Measurements from ENCODE around the gene WTIP.
"Not testable (repeated sequence)": the region's sequence is repeated elsewhere in the genome, so short reads cannot be mapped to it uniquely, and the experiment has no call there.

WTIP gene

GRCh38 chr19:34504273-34504808, 22.8 kb downstream of the WTIP start:
- no peak for DNase-seq

- no peak for DNase-seq
Observed at GRCh38 chr19:34504809-34505291, 23.3 kb downstream of the WTIP start.

- DNase-seq = no peak
Observed at GRCh38 chr19:34505321-34506025, 23.9 kb downstream of the WTIP start.

GRCh38 chr19:34506026-34506370, 24.4 kb downstream of the WTIP start:
- no peak for DNase-seq

GRCh38 chr19:34507414-34508067, 26.0 kb downstream of the WTIP start:
- no peak for DNase-seq

GRCh38 chr19:34508540-34508939, 27.0 kb downstream of the WTIP start:
- no peak for DNase-seq

- not testable (repeated sequence) for DNase-seq
Observed at GRCh38 chr19:34510904-34511303, 29.3 kb downstream of the WTIP start.

- no peak for DNase-seq
Observed at GRCh38 chr19:34512254-34512822, 30.8 kb downstream of the WTIP start.

GRCh38 chr19:34513767-34514166, 32.2 kb downstream of the WTIP start:
- DNase-seq = no peak

- no peak for DNase-seq
Observed at GRCh38 chr19:34519602-34520001, 38.0 kb downstream of the WTIP start.

- DNase-seq = no peak
Observed at GRCh38 chr19:34523408-34523807, 41.9 kb downstream of the WTIP start.

GRCh38 chr19:34525001-34525400, 43.4 kb downstream of the WTIP start:
- no peak for DNase-seq

GRCh38 chr19:34534206-34534605, 52.6 kb downstream of the WTIP start:
- DNase-seq = no peak

- DNase-seq = no peak
Observed at GRCh38 chr19:34539396-34539795, 57.8 kb downstream of the WTIP start.

GRCh38 chr19:34540811-34541557, 59.4 kb downstream of the WTIP start:
- no peak for DNase-seq

- DNase-seq = no peak
Observed at GRCh38 chr19:34549833-34550232, 68.3 kb downstream of the WTIP start.

- DNase-seq = no peak
Observed at GRCh38 chr19:34555447-34555846, 73.9 kb downstream of the WTIP start.

- no peak for DNase-seq
Observed at GRCh38 chr19:34556488-34556887, 74.9 kb downstream of the WTIP start.

GRCh38 chr19:34559045-34559444, 77.5 kb downstream of the WTIP start:
- DNase-seq = no peak

GRCh38 chr19:34560229-34560628, 78.7 kb downstream of the WTIP start:
- no peak for DNase-seq
